ENCODE data around the gene GSKIP.

Gene GSKIP

DNA sequence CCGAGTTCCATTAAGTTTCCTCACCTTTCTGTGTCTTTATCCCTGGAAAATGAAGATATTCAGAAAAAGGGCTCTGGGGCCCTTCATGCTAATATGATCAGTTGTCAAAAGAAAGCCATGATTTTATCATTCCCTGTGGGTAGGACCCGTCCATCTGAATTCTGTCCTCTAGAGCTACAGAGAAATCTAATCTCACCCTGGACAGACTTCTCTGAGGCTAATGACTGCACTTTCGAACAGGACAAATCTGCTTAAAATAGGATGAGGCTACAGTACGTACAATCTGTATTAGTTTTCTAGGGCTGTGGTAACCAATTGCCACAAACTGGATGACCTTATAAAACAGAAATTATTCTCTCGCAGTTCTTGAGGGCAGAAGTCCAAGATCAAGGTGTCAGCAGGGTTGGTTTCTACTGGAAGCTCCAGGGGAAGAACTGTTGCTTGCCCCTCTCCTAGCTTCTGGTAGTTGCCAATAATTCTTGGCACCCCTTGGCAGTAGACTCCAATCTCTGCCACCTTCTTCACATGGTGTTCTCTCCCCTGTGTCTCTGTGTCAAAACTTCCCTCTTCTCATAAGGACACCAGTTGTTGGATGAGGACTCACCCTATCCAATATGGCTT is 29.9 kb downstream of the GSKIP start:
- H3K27ac ChIP-seq: no peak overlapping the region; the same call in 1 of the 2 replicates
- TF ChIP-seq, protein P1, sequence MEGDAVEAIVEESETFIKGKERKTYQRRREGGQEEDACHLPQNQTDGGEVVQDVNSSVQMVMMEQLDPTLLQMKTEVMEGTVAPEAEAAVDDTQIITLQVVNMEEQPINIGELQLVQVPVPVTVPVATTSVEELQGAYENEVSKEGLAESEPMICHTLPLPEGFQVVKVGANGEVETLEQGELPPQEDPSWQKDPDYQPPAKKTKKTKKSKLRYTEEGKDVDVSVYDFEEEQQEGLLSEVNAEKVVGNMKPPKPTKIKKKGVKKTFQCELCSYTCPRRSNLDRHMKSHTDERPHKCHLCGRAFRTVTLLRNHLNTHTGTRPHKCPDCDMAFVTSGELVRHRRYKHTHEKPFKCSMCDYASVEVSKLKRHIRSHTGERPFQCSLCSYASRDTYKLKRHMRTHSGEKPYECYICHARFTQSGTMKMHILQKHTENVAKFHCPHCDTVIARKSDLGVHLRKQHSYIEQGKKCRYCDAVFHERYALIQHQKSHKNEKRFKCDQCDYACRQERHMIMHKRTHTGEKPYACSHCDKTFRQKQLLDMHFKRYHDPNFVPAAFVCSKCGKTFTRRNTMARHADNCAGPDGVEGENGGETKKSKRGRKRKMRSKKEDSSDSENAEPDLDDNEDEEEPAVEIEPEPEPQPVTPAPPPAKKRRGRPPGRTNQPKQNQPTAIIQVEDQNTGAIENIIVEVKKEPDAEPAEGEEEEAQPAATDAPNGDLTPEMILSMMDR (conservative IDR thresholded peaks at IDR 0.05): no peak

DNA sequence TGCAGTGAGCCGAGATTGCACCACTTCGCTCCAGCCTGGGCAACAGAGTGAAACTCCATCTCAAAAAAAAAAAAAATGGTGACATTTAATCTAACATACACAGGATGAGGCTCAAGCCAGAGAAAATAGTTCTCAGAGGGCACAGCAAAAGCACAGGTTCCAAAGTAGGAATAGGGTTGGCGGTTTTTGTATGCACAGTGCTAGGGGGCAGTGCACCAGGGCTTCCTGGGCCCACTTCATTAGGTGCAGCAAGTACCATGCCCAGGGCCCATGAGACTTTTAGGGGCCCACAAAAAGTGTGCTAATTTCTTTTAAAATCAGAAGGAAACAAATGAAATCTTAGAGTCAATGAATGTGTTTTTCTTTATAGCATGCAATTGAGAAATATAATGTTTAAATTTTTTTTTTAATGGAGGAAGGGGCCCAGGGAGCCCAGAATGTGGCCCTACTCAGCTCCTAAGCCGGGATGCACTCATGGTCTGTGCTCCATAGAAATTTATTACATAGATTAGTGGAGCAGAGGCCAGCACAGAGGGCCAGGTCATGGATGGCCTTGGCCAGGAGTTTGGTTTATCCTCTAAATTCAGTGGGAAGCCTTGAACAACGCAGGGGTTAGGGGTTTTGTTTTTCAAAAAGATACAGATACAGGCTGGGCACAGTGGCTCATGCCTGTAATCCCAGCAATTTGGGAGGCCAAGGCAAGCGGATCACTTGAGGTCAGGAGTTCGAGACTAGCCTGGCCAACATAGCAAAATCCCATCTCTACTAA is 30.9 kb downstream of the GSKIP start:
- no peak overlapping the region for H3K27ac ChIP-seq
- TF ChIP-seq, protein P1 (conservative IDR thresholded peaks at IDR 0.05): no peak

DNA sequence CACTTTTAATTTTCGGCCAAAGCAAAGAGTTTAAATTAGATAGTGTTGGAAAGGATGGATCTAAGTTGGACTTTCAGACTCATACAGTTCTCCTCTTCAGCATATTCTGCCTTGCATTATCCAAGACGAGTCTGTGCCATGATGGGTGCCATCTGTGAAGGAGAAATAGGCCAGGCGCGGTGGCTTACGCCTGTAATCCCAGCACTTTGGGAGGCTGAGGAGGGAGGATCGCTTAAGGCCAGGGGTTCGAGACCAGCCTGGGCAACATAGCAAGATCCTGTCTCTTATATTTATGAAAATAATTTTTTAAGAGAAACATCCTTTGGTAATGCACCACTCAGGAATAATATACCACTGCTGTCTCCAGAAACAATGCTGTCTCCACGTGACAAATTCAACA is 35.1 kb downstream of the GSKIP start:
- no peak overlapping the region for H3K27ac ChIP-seq
- TF ChIP-seq, protein P1 (conservative IDR thresholded peaks at IDR 0.05): no peak

DNA sequence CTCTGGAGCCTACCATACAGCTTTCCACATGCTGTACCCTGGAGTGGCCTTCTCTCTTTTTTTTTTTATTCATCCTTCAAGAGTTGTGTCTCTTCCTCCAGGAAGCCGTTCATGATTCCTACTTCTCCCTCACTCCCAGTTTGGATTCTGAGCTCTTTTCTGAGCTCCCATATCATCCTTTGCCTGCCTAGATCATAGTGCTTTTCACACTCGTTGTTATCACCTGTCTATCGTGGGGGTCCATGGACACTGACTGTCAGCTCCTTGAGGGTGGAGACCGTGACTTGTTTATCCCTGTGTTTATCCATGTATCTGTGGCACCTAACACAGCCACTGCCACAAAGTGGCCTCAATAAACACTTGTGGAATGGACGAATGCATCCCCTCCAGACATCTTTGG is 35.6 kb downstream of the GSKIP start:
- H3K27ac ChIP-seq: no peak overlapping the region
- TF ChIP-seq, protein P1 (conservative IDR thresholded peaks at IDR 0.05): no peak

DNA sequence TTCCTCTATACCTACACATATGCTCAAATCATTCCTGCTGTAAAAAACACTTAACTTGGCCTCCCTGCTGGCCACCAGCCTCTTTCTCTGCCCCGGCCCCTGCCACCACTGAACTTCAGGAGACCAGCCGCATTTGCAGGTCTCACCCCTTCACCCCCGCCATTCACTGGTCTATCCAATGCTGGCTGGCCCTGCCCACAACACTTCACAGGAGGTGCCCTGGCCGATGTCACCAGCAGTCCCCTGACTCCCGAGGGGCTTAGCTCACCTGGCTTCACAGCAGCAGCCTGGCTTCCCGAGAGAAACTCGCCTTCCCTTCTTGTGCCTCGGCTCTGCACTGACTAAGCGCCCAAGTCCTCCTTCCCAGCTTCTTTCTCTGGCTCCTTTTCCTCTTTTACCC is 36.1 kb downstream of the GSKIP start:
- no peak overlapping the region for H3K27ac ChIP-seq
- TF ChIP-seq, protein P1 (conservative IDR thresholded peaks at IDR 0.05): no peak

DNA sequence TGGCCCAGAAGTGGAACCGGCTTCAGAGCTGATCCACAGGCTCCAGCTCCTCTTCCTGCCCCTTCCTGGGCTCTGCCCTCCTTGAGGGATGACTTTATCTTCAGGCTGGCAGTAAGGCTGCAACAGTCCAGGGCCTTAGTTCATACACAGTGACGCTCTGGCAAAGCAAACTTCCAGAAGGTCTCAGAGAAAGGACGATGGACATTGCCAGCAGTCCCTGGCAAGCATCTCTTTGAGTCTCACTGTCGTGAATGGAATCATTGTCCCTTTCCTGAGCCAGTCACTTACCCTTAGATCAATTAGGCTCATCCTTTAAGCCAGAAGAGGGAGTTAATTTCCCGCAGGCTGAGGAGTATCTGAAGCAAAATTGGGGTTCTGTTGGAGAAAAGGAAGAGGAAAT is 37.2 kb downstream of the GSKIP start:
- no peak overlapping the region for H3K27ac ChIP-seq
- TF ChIP-seq, protein P1 (conservative IDR thresholded peaks at IDR 0.05): no peak

DNA sequence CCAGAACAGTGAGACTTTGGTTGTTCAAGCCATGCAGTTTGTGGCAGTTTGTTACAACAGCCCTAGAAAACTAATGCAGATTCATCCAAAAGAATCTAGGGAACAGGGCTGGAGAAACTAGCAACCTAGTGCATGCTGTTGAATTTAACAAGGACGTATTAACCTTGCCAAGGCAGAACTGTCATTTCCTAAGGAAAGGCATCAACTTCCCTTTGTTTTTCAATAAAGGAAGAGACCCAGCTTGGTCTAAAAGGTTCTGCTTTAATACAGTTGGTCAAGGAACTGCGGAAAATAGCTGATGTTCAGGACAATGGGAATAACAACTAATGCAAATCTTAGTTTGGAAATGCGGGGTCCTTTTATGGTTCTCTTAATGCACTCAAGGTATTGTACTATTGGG is 40.1 kb downstream of the GSKIP start:
- TF ChIP-seq, protein P1 (conservative IDR thresholded peaks at IDR 0.05): no peak
- H3K27ac ChIP-seq: no peak overlapping the region
